Colonic mucosa (tissue), 4 donors: Measurements from ENCODE around the gene ZDHHC11B. TPM values are rescaled to one million over a fixed set of nuclear protein-coding genes. Genes with fewer than 3 reads are reported as not detected.
"Not testable (repeated sequence)": the region's sequence is repeated elsewhere in the genome, so short reads cannot be mapped to it uniquely, and the experiment has no call there.

Experiments
- DNase-seq: peaks from one replicate; pipeline ENCODE4 v3.0.0-alpha.2; 2020
- H3K27ac ChIP-seq: fragments of 200-600 bp; one replicate; pipeline ENCODE4 v1.8.0; 2021
- H3K27me3 ChIP-seq: fragments of 200-600 bp; one replicate; pipeline ENCODE4 v1.8.0; 2021
- H3K36me3 ChIP-seq: fragments of 200-600 bp; one replicate; pipeline ENCODE4 v1.8.0; 2021
- H3K4me1 ChIP-seq: fragments of 200-600 bp; one replicate; pipeline ENCODE4 v1.8.0; 2021; ENCODE audit warnings: mild to moderate bottlenecking
- H3K4me3 ChIP-seq: fragments of 200-600 bp; one replicate; pipeline ENCODE4 v1.8.0; 2021
- H3K9ac ChIP-seq, 2 donors: one replicate each; pipeline ENCODE4 v1.7.0; 2013; ENCODE audit warnings: control low read depth in 2 of 2, low read depth in 2 of 2, low read length in 2 of 2
- H3K9me3 ChIP-seq: fragments of 200-600 bp; one replicate; pipeline ENCODE4 v1.8.0; 2021
- intact Hi-C: fragments of 100-400 bp; cut with DNase I; formaldehyde crosslinking; loops from one replicate; pipeline ENCODE4 v1.14.1; 2022
- total RNA-seq, 2 donors: library from RNA; stranded (reverse); fragmentation: NEBNext Ultra II Directional in 1 of 2; extraction: Animal tissue kit (Norgen Biotek cat#: 25700) in 1 of 2; gene quantifications; one replicate each; pipeline ENCODE4 v1.2.1, GENCODE V29; 2021
- TF ChIP-seq, protein P1 (sequence below): fragments of 200-600 bp; IDR thresholded peaks from one replicate; pipeline ENCODE4 v1.8.0; 2022; ENCODE audit warnings: antibody characterized with exemption, mild to moderate bottlenecking
- donor health status: healthy.
- donor health status: DM: no; HTN: no; CAD: no.
- donor health status: DM: no; HTN: no; CAD: no.

Gene ZDHHC11B
- total RNA-seq, 2 donors from 2014 or later = 1.4 to 2.4 TPM

GRCh38 chr5:734145-734544 lies 50.4 kb downstream of the ZDHHC11B start:
- DNase-seq, intact Hi-C loops, H3K9me3 ChIP-seq, H3K4me3 ChIP-seq, H3K27me3 ChIP-seq, H3K9ac ChIP-seq, H3K36me3 ChIP-seq, H3K27ac ChIP-seq, H3K4me1 ChIP-seq: not testable (repeated sequence)

- H3K27me3 ChIP-seq, intact Hi-C loops, H3K4me3 ChIP-seq, DNase-seq, H3K9ac ChIP-seq, H3K27ac ChIP-seq, H3K9me3 ChIP-seq, H3K36me3 ChIP-seq, H3K4me1 ChIP-seq: not testable (repeated sequence)
These were observed 51.6 kb downstream of the ZDHHC11B start for GRCh38 chr5:732754-733454.

DNA sequence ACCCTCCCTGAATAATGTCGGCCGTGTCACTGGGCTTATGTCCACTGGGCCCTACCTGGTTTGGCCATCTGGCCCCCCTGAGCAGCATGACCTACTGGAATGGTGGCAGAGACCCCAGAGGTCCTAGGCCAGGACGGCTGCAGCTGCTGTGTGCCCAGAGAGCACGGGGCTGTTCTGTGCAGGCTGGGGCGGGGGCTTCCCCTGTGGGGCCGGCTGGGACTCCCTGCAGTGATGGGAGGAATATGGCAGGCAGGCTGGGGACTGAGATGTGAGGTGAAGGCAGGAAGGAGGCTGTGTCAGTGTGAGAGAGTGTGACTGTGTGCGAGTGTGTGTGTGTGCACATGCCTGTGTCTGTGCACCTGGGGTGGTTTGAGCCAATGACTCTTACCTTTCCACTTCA lies 55.3 kb downstream of the ZDHHC11B start:
- H3K27ac ChIP-seq, H3K27me3 ChIP-seq, intact Hi-C loops, H3K36me3 ChIP-seq, H3K9me3 ChIP-seq, DNase-seq, H3K9ac ChIP-seq, H3K4me1 ChIP-seq, H3K4me3 ChIP-seq: not testable (repeated sequence)

GRCh38 chr5:727087-727486 lies 57.4 kb downstream of the ZDHHC11B start:
- DNase-seq, H3K9ac ChIP-seq, intact Hi-C loops, H3K36me3 ChIP-seq, H3K27ac ChIP-seq, H3K27me3 ChIP-seq, H3K9me3 ChIP-seq, H3K4me3 ChIP-seq, H3K4me1 ChIP-seq: not testable (repeated sequence)

DNA sequence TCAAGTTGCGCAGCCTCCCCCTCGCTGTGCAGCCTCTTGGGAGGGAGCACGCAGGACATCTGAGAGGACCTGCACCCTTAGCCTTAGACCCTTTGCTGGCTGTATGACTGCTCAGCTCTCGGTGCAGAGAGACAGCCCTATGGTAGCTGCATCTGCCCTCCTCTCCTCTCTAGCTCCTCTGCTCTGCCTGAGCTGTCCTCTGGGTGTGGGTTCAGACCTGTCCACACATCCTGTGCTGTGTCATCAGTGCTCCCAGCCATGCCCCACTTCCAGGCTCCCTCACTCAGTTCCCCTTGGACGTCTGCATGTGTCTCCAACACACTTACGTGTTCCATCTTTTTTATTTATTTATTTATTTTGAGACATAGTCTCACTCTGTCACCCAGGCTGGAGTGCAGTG lies 60.7 kb downstream of the ZDHHC11B start:
- H3K9ac ChIP-seq, H3K4me3 ChIP-seq, H3K36me3 ChIP-seq, DNase-seq, H3K4me1 ChIP-seq, H3K9me3 ChIP-seq, H3K27me3 ChIP-seq, intact Hi-C loops, H3K27ac ChIP-seq: not testable (repeated sequence)

GRCh38 chr5:723309-723708 lies 61.2 kb downstream of the ZDHHC11B start:
- H3K4me1 ChIP-seq, H3K27ac ChIP-seq, intact Hi-C loops, DNase-seq, H3K9ac ChIP-seq, H3K36me3 ChIP-seq, H3K27me3 ChIP-seq, H3K4me3 ChIP-seq, H3K9me3 ChIP-seq: not testable (repeated sequence)

- H3K27ac ChIP-seq, DNase-seq, H3K4me1 ChIP-seq, H3K9me3 ChIP-seq, intact Hi-C loops, H3K27me3 ChIP-seq, H3K4me3 ChIP-seq, H3K36me3 ChIP-seq, H3K9ac ChIP-seq: not testable (repeated sequence)
These were observed 65.2 kb downstream of the ZDHHC11B start for GRCh38 chr5:719379-719778.

DNA sequence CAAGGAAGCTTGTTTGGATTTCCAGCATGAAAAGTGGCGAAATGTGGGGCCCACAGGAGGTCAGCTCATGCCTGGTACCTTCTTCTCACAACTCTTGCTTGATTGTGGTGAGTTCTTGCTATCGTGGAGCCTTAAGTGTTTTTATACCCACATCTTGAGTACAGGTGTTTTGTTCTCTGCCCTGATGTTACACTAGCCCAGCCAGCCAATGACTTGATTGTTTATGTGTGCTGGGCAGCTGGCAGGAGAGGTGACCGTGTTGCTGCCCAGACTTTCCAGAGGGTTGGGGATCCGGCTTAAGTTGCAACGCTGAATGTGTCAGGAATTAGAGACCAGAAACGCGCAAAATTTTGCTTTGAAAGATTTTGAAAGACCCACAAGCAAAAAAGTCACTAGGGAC lies 67.4 kb downstream of the ZDHHC11B start:
- Histone ChIP-seq H3K36me3 (no peaks in the 10 kb centered on the region), H3K4me1 (no peaks in the 10 kb centered on the region), H3K9me3 (no peaks in the 10 kb centered on the region), H3K4me3 (no peak overlapping the region), H3K9ac (no peak overlapping the region), H3K27me3 (no peaks in the 10 kb centered on the region), H3K27ac (no peak overlapping the region)
- TF ChIP-seq, protein P1, sequence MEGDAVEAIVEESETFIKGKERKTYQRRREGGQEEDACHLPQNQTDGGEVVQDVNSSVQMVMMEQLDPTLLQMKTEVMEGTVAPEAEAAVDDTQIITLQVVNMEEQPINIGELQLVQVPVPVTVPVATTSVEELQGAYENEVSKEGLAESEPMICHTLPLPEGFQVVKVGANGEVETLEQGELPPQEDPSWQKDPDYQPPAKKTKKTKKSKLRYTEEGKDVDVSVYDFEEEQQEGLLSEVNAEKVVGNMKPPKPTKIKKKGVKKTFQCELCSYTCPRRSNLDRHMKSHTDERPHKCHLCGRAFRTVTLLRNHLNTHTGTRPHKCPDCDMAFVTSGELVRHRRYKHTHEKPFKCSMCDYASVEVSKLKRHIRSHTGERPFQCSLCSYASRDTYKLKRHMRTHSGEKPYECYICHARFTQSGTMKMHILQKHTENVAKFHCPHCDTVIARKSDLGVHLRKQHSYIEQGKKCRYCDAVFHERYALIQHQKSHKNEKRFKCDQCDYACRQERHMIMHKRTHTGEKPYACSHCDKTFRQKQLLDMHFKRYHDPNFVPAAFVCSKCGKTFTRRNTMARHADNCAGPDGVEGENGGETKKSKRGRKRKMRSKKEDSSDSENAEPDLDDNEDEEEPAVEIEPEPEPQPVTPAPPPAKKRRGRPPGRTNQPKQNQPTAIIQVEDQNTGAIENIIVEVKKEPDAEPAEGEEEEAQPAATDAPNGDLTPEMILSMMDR = no peak
- DNase-seq = no peak
- intact Hi-C loops = no loop called here

GRCh38 chr5:716740-717139 lies 67.8 kb downstream of the ZDHHC11B start:
- H3K9ac ChIP-seq, intact Hi-C loops, H3K27ac ChIP-seq, H3K4me3 ChIP-seq, H3K27me3 ChIP-seq, H3K4me1 ChIP-seq, H3K36me3 ChIP-seq, H3K9me3 ChIP-seq, DNase-seq: not testable (repeated sequence)

GRCh38 chr5:715636-716035 lies 68.9 kb downstream of the ZDHHC11B start:
- H3K9me3 ChIP-seq, H3K9ac ChIP-seq, H3K27me3 ChIP-seq, H3K27ac ChIP-seq, H3K4me3 ChIP-seq, H3K36me3 ChIP-seq, H3K4me1 ChIP-seq, intact Hi-C loops, DNase-seq: not testable (repeated sequence)

DNA sequence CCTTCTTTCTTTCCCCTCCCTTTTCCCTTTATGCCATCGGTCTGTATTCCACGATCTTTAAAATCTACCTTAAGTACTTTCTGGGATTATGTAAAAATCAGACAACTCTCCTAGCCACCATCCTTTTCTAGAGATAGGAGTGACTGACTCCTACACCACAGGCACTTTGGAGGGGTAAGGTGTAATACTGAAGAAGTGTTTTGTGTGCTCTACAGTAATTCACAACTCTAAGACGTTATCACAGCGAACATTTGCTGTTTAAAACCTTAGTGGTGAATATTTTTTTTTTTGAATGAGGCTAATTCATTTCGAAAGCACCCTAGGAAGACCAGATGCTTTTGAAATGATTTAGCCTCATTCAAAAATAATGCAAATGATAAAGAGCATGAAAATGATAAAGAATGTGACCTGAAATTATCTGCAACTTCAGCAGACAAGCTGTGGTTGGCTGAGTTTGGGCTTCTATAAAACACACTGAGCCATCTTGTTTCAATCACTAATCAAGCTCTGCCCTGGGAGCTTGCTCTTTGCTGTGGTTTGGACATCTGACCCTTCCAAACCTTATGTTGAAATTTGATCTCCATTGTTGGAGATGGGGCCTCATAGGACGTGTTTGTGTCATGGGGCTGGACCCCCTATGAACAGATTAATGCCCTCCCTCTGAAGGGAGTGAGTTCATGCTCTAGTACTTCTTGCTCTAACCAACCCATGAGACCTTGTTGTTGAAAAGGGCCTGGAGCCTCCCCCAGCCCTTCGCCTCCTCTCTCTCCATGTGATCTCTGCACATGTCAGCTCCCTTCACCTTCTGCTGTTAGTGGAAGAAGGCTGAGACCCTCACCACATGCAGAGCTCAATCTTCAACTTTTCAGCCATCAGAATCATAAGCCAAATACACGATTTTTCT lies 70.1 kb downstream of the ZDHHC11B start:
- H3K4me3 ChIP-seq, H3K4me1 ChIP-seq, DNase-seq, H3K9me3 ChIP-seq, H3K27me3 ChIP-seq, H3K36me3 ChIP-seq, intact Hi-C loops, H3K27ac ChIP-seq, H3K9ac ChIP-seq: not testable (repeated sequence)

- DNase-seq, H3K27me3 ChIP-seq, H3K4me3 ChIP-seq, H3K36me3 ChIP-seq, H3K4me1 ChIP-seq, H3K27ac ChIP-seq, H3K9me3 ChIP-seq, intact Hi-C loops, H3K9ac ChIP-seq: not testable (repeated sequence)
These were observed 70.8 kb downstream of the ZDHHC11B start for GRCh38 chr5:713686-714085.
